T-helper 2 cell (primary cell): Measurements from ENCODE around the gene U2AF2.

Experiments used
- DNase-seq, 5 experiments: peaks; one replicate each; pipeline versions ENCODE4 v3.0.0 to v3.0.0-alpha.2; 2012 to 2022

The U2AF2 gene

GRCh38 chr19:55659822-55660221 is 5.0 kb downstream of the U2AF2 start:
- no peak for DNase-seq

GRCh38 chr19:55660404-55660803 is 5.6 kb downstream of the U2AF2 start:
- no peak for DNase-seq

GRCh38 chr19:55660991-55661390 is 6.2 kb downstream of the U2AF2 start:
- no peak for DNase-seq

- no peak for DNase-seq
Measured at GRCh38 chr19:55661826-55662225, 7.0 kb downstream of the U2AF2 start.

GRCh38 chr19:55663846-55664536 is 9.2 kb downstream of the U2AF2 start:
- no peak for DNase-seq

GRCh38 chr19:55666343-55667005 is 11.6 kb downstream of the U2AF2 start:
- DNase-seq = no peak

GRCh38 chr19:55667006-55667381 is 12.2 kb downstream of the U2AF2 start:
- no peak for DNase-seq

- DNase-seq = no peak
Measured at GRCh38 chr19:55667511-55667910, 12.7 kb downstream of the U2AF2 start.

GRCh38 chr19:55667958-55668357 is 13.1 kb downstream of the U2AF2 start:
- DNase-seq = no peak

- no peak for DNase-seq
Measured at GRCh38 chr19:55668603-55669348, 13.9 kb downstream of the U2AF2 start.

- DNase-seq = no peak
Measured at GRCh38 chr19:55669418-55670279, 14.8 kb downstream of the U2AF2 start.

- peak in 1 of 5 experiments; percentile 32 for DNase-seq
Measured at GRCh38 chr19:55670280-55671053, 15.6 kb downstream of the U2AF2 start.

- no peak for DNase-seq
Measured at GRCh38 chr19:55671054-55671378, 16.2 kb downstream of the U2AF2 start.

- DNase-seq = no peak
Measured at GRCh38 chr19:55672418-55672817, 17.6 kb downstream of the U2AF2 start.

GRCh38 chr19:55673465-55673864 is 18.6 kb downstream of the U2AF2 start:
- no peak for DNase-seq

GRCh38 chr19:55673889-55674288 is 19.1 kb downstream of the U2AF2 start:
- no peak for DNase-seq

GRCh38 chr19:55674459-55674840 is 19.6 kb downstream of the U2AF2 start:
- DNase-seq = no peak

GRCh38 chr19:55674841-55675660 is 20.2 kb downstream of the U2AF2 start, which contains the start of gene EPN1:
Gene EPN1 (plus strand): TSS chr19:55675226. CDS start chr19:55678628, 3,402 bp downstream.
- peak; percentile 95 to 99 (median 96) for DNase-seq

GRCh38 chr19:55675661-55676354 is 21.0 kb downstream of the U2AF2 start:
- DNase-seq = no peak

- DNase-seq = no peak
Measured at GRCh38 chr19:55676383-55676782, 21.5 kb downstream of the U2AF2 start.
